Breast epithelium (tissue), 4 donors: ENCODE measurements around the gene RPS6KA1. TPM values are rescaled to one million over a fixed set of nuclear protein-coding genes. Genes with fewer than 3 reads are reported as not detected.

ENCODE experiments used
- DNase-seq, 2 donors: peaks; one replicate each; pipeline ENCODE4 v3.0.0-alpha.2; 2019; ENCODE audit warnings: low spot score in 2 of 2
- H3K27ac ChIP-seq, 2 donors: fragments of 200-600 bp; sonication (generic) in 1 of 2; one replicate each; pipeline ENCODE4 v1.5.1; 2016 to 2019; ENCODE audit warnings: mild to moderate bottlenecking in 1 of 2
- H3K27me3 ChIP-seq, 2 donors: fragments of 200-600 bp; sonication (generic) in 1 of 2; one replicate each; pipeline versions ENCODE4 v1.5.1 to v1.6.0; 2017 to 2019; ENCODE audit warnings: control low read depth in 1 of 2, mild to moderate bottlenecking in 1 of 2
- H3K36me3 ChIP-seq: fragments of 200-600 bp; one replicate; pipeline ENCODE4 v1.5.1; 2019
- H3K4me1 ChIP-seq, 2 donors: fragments of 200-600 bp; sonication (generic); one replicate each; pipeline ENCODE4 v1.5.1; 2016 to 2019; ENCODE audit warnings: control low read depth in 1 of 2
- H3K4me3 ChIP-seq, 3 donors: fragments of 200-600 bp; sonication (generic); 1 replicate in 2 of 3; 2 replicates in 1 of 3; pipeline ENCODE4 v1.5.1; 2016 to 2019; ENCODE audit warnings: mild to moderate bottlenecking in 3 of 3, moderate library complexity in 2 of 3
- H3K9me3 ChIP-seq, 2 donors: fragments of 200-600 bp; sonication (generic) in 1 of 2; one replicate each; pipeline ENCODE4 v1.5.1; 2016 to 2019; ENCODE audit warnings: control low read depth in 1 of 2
- POLR2A ChIP-seq: fragments of 450-650 bp; IDR thresholded peaks from one replicate; pipeline ENCODE4 v1.6.1; 2016; ENCODE audit warnings: antibody characterized with exemption, mild to moderate bottlenecking, moderate library complexity
- POLR2AphosphoS5 ChIP-seq, 3 donors: sonication (generic); formaldehyde crosslinking; IDR thresholded peaks; one replicate each; pipeline ENCODE4 v1.6.1; 2017; ENCODE audit warnings: antibody characterized with exemption in 3 of 3
- intact Hi-C: fragments of 100-400 bp; cut with DNase I; formaldehyde crosslinking; loops from one replicate; pipeline ENCODE4 v1.15.1; 2023; ENCODE audit warnings: low total_unique reads
- total RNA-seq, 3 donors: library from RNA; depleted of rRNA; stranded (reverse); fragments of >200 nt; gene quantifications; one replicate each; pipeline ENCODE4 v1.1.0, GENCODE V29; 2016
- TF ChIP-seq, protein P1 (sequence below), 3 donors: fragments of 450-650 bp; IDR thresholded peaks; one replicate each; pipeline ENCODE4 v1.5.1; 2016 to 2017; ENCODE audit warnings: antibody characterized with exemption in 3 of 3, mild to moderate bottlenecking in 3 of 3, moderate library complexity in 3 of 3

The RPS6KA1 gene
- total RNA-seq: 10 to 100 TPM; 12.5 to 43.0 (median 30.8) TPM

DNA sequence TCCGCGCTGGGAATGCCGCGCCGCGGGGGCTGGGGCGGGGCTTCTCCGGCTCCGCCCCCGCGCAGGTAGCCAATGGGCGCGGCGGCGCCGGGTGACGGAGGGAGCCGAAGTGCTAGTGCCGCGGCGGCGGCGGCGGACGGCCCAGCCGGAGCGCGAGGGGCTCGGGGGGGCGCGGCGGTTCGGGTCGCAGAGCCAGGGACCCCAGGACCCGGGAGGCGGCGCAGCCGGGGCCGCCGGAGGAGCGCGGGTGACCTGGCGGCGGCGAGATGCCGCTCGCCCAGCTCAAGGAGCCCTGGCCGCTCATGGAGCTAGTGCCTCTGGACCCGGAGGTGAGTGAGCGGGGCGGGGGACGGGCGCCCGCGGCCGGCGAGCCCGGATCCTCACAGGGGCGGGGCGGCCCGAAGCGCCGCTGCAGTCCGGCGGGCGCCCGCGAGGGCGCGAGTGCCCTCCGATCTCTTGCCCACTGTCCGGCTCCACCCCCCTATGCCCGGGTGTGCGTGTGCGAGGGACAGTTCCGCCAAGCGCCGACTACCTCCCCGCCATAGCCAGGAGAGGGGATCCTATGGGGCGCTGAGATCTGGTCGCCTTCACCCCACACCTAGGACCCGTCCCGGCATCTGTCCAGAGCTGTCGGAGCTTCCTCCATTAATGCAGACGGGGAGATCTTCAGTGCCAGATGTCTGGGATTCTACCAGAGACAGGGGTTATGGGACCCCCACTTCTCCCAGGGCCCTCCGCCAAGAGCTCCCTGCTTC lies at the start of gene RPS6KA1:
TSS of gene RPS6KA1 (plus strand) at position 107 of the 755 bp plus-strand sequence. CDS start at position 267, 160 bp downstream.
- Histone ChIP-seq H3K27me3 (no peaks in the 10 kb centered on the region), H3K4me1 (peaks cover 0 to 11% of the 10 kb centered on the region in 2 donors), H3K4me3 (peak within 1 kb of the TSS; percentile 53 to 99 (median 77)), H3K9me3 (no peaks in the 10 kb centered on the region), H3K27ac (peak within 1 kb of the TSS; percentile 90 to 92), H3K36me3 (no peaks in the 10 kb centered on the region)
- TF ChIP-seq POLR2AphosphoS5 (IDR thresholded peaks at IDR 0.05) (peak in 1 of 3 donors; percentile 18), POLR2A (no peak)
- TF ChIP-seq, protein P1, sequence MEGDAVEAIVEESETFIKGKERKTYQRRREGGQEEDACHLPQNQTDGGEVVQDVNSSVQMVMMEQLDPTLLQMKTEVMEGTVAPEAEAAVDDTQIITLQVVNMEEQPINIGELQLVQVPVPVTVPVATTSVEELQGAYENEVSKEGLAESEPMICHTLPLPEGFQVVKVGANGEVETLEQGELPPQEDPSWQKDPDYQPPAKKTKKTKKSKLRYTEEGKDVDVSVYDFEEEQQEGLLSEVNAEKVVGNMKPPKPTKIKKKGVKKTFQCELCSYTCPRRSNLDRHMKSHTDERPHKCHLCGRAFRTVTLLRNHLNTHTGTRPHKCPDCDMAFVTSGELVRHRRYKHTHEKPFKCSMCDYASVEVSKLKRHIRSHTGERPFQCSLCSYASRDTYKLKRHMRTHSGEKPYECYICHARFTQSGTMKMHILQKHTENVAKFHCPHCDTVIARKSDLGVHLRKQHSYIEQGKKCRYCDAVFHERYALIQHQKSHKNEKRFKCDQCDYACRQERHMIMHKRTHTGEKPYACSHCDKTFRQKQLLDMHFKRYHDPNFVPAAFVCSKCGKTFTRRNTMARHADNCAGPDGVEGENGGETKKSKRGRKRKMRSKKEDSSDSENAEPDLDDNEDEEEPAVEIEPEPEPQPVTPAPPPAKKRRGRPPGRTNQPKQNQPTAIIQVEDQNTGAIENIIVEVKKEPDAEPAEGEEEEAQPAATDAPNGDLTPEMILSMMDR (IDR thresholded peaks at IDR 0.05): peak in 1 of 3 donors; percentile 7
- intact Hi-C loops: no loop called here
- peak in 1 of 2 donors; percentile 37 for DNase-seq

DNA sequence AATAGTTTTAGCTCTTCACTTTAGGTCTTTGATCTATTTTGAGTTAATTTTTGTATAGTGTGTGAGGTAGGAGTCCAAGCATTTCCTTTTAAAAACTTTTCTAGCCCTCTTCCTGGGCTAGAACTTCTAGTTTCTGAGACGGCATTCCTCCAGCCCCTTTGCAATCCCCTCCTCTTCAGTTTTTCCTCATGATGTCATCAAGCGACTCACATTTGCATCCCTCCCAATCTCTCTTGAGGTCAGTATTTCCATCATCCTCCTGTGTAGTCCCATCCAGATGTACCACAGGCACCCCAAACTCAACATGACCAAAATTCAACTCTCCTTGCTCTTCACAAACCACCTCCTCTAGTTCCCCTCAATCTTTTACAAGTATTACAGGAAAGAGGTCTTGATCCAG lies 46.6 kb upstream of the RPS6KA1 start:
- no peaks in the 10 kb centered on the region for H3K9me3 ChIP-seq
- TF ChIP-seq POLR2AphosphoS5 (IDR thresholded peaks at IDR 0.05): no peak
- TF ChIP-seq, protein P1 (IDR thresholded peaks at IDR 0.05): no peak

DNA sequence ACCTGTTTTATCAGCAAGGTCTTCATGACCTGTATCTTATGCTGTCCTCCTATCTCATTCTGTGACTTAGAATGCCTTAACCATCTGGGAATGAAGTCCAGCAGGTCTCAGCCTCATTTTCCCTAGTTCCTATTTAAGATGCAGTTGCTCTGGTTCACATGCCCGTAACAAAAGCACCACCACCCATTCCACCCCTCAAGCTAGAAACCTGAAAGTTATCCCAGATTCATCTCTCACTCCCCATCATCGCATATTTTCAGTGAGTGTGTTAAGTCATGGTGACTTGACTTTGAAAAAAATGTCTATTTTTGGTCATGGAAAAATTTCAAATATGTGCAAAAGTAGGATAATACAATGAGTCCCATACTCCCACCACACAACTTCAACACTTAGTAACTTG lies 45.6 kb upstream of the RPS6KA1 start:
- TF ChIP-seq, protein P1 (IDR thresholded peaks at IDR 0.05): no peak
- TF ChIP-seq POLR2AphosphoS5 (IDR thresholded peaks at IDR 0.05) (no peak), POLR2A (no peak)
- intact Hi-C loops: no loop called here
- H3K36me3 ChIP-seq: no peaks in the 10 kb centered on the region

More for the DNA sequence above, 46.6 kb upstream of the RPS6KA1 start:
- intact Hi-C loops: no loop called here
- no peaks in the 10 kb centered on the region for H3K27me3 ChIP-seq
- no peak for DNase-seq
- no peaks in the 10 kb centered on the region for H3K36me3 ChIP-seq
- H3K4me1 ChIP-seq: no peaks in the 10 kb centered on the region
- H3K27ac ChIP-seq: no peak overlapping the region
- H3K4me3 ChIP-seq: no peak overlapping the region

DNA sequence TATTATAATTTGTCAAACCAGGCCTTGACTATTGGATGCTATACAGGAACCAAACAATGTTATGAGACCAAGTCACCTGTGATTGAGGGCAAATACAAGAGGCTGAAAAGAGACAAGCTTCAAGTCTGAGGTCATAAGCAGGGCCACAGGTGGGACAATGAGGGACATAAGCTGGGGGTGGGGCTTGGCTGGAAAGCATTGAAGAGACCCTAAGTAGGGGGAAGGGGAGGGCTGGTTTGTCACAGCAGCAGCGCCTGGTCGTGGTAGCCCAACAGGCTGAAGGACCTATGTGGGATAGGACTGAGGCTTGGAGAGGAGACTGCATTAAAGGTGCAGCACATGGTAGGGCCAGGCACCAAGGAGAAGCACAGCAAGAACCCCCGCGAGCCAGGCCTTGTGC lies 39.4 kb upstream of the RPS6KA1 start:
- intact Hi-C loops: no loop called here
- H3K4me3 ChIP-seq: no peak overlapping the region
- no peak for DNase-seq
- TF ChIP-seq POLR2A (no peak), POLR2AphosphoS5 (IDR thresholded peaks at IDR 0.05) (no peak)
- TF ChIP-seq, protein P1 (IDR thresholded peaks at IDR 0.05): no peak
- H3K27ac ChIP-seq: no peak overlapping the region
- no peaks in the 10 kb centered on the region for H3K4me1 ChIP-seq
- no peaks in the 10 kb centered on the region for H3K9me3 ChIP-seq
- H3K36me3 ChIP-seq: no peaks in the 10 kb centered on the region
- H3K27me3 ChIP-seq: no peaks in the 10 kb centered on the region

More for the DNA sequence above, 45.6 kb upstream of the RPS6KA1 start:
- no peak for DNase-seq
- Histone ChIP-seq H3K9me3 (no peaks in the 10 kb centered on the region), H3K4me1 (no peaks in the 10 kb centered on the region), H3K27me3 (no peaks in the 10 kb centered on the region), H3K27ac (no peak overlapping the region), H3K4me3 (no peak overlapping the region)

DNA sequence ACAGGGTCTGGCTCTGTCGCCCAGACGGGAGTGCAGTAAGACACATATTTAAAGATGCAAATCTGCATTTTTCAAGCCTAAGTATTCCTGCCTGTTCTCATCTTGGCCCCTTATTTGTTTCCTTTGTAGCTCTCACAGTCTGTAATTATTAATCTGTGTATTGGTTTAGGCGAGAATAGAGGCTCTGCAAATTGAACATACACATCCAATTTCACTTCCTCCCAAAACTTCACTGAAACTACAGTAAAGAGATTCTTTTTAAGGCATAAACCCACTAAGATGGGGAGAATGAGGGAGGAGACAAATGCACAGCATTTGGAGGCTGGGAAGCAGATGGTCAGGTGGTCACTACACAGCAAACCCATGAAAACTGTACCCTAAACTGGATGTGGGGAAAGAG lies 36.3 kb upstream of the RPS6KA1 start:
- no peak for DNase-seq
- Histone ChIP-seq H3K4me3 (no peak overlapping the region), H3K27ac (no peak overlapping the region), H3K4me1 (no peaks in the 10 kb centered on the region), H3K27me3 (no peaks in the 10 kb centered on the region), H3K9me3 (no peaks in the 10 kb centered on the region), H3K36me3 (no peaks in the 10 kb centered on the region)
- TF ChIP-seq POLR2A: no peak
- TF ChIP-seq, protein P1 (IDR thresholded peaks at IDR 0.05): no peak
- TF ChIP-seq POLR2AphosphoS5 (IDR thresholded peaks at IDR 0.05): no peak
- intact Hi-C loops: no loop called here
